GM04503 (cell line): ENCODE results near the gene OGDHL.

Source experiments
- DNase-seq: peaks from one replicate; pipeline ENCODE4 v3.0.0-alpha.2; 2012; ENCODE audit warnings: low read depth

The OGDHL gene

DNA sequence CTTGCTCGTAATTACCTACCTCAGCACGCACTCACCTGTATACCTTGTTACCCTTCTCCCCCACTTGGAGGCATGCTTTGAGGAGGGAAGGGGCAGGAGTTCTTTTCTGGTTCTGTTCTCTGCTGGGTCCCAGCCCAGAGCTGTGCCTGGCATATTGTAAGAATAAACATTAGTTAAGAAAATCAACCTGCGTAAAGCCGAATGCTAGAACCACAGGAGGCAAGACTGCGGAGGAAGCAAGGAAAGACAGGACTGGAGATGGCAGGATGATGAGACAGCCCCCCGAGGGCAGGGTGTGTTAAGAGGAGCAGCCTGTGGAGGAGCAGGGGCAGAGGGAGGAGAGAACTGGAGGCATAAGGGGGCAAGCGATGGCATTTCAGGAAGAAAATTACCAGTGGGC lies 73.2 kb downstream of the OGDHL start:
- DNase-seq, result no peak

GRCh38 chr10:49688261-49688846 lies 73.8 kb downstream of the OGDHL start:
- no peak for DNase-seq

DNA sequence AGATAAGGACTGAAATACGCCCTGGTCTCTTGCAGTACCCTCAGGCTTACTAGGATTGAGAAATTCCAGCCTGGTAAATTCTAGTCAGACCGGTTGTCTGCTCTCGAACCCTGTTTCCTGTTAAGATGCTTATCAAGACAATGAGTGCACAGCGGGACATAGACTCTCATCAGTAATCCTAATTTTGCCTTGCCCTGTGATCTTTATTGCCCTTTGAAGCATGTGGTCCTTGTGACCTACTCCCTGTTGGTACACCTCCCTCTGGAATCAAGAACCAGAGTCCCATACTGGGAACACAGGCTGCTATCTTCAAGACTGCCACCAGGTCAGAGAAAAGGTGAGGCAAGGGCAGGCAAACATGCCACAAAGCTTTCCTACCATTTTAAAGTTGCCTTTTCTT lies 75.5 kb downstream of the OGDHL start:
- no peak for DNase-seq
